Inflammatory macrophage treated with lipopolysaccharide for 4 hours (primary cell): ENCODE measurements around the gene TRAF7.

ENCODE experiments used
- DNase-seq: peaks from one replicate; pipeline ENCODE4 v3.0.0-alpha.2; 2020

TRAF7 gene

DNA sequence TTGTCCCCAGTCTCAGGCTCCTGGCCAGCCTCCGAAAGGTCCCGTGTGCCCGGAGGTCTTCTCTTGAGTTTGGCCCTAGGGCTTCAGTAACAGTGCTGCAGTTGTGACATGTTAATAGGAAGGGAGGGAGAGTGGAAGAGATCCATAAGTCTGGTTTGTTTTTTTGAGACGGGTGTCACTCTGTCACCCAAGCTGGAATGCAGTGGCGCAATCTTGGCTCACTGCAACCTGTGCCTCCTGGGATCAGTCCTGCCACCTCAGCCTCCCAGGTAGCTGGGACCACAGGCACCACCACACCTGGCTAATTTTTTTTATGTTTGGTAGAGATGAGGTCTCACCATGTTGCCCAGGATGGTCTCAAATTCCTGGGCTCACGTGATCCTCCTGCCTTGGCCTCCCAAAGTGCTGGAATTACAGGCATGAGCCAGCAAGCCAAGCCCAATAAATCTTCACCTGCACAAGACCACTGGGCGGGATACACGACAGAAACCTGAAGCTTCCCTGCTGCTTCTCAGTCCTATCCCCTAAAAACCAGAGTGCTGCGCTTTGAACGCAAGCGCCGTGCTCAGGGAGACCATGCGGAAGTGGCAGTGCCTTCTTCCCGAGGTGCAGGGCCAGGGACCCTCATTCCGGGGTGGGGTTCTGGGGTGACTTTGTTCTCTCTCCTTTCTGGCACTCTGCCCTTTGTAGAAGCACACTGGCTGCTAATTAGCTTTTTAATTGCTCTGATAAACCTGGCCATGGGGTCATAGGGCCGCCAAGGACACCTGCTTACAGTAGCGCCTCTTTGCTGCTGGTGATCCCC lies 10.9 kb downstream of the TRAF7 start:
- no peak for DNase-seq

DNA sequence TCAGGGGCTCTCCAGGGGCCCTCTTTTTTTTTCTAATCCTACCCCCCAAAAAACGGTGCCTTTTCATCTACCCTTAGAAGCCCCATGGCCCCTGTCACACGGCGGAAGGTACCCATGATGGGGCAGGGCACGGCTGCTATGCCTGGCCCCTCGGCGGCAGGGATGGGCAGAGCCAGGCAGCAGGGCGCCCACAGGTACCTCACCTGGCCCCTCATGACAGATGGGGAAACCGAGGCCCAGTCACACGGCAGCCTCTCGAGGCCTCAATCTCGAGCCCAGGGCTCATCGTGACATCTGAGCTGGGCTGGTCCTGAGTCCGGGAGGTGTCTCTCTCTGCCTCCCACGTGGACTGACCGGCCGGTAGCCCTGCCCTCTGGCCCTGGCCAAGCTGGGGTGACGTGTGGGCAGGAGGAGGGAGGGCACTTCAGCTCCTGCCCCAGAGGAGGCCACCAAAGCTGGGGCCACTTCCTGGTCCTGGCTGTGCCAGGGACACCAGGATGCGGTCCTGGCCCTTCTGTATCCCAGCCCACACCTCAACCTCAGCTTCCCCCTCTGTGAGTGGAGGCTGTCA lies 11.6 kb downstream of the TRAF7 start:
- DNase-seq, result no peak

DNA sequence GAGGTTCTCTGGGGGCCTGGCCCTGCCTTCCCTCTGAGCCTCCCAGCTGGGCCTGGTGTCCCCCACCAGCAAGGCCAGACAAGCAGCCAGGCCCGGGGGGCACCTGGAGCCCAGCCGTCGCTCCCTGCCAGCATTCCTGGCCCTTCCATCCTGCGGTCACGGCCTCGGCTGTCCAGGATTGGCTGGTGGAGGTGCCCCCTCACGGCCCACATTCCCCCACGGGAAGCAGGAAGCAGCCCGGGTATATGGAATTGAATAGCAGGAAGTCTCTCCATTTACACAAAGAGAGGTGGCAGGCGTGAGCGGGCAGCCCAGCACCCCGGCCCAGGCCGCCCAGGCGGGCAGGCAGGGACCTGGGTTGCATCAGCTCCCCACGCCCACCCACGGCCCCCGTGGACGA lies 14.5 kb downstream of the TRAF7 start:
- no peak for DNase-seq

DNA sequence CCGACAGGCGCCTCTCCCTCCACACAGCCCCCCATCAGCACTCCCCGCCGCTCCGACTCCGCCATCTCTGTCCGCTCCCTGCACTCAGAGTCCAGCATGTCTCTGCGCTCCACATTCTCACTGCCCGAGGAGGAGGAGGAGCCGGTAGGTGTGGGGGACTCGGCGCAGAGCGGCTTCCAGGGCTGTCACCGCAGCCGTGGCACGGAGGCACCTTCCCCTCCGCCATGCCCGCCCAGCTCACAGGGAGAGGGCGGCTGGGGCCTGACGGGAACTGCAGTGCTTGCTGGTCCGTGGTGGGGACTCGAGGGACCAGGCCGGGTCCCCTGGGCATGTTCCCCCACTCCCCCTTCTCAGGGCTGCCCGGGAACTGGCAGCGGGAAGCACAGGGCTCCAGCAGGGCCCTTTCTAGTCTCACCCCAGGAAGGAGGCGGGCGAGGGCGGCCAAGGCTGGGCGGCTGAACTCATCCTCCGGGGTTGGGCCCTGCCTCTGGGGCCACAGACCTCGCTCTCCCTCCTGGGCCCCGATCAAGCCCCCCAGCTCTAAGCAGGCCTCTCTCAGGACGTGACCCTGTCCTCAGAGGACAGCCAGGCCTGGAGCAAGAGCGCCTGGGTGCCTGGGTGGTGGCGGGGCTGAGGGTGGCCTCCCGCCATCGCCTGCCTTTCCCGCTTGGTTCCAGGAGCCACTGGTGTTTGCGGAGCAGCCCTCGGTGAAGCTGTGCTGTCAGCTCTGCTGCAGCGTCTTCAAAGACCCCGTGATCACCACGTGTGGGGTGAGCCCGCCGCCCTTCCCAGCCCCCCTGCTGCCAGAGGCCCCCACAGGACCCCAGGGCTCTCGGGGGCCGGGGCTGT lies 15.2 kb downstream of the TRAF7 start:
- no peak for DNase-seq

DNA sequence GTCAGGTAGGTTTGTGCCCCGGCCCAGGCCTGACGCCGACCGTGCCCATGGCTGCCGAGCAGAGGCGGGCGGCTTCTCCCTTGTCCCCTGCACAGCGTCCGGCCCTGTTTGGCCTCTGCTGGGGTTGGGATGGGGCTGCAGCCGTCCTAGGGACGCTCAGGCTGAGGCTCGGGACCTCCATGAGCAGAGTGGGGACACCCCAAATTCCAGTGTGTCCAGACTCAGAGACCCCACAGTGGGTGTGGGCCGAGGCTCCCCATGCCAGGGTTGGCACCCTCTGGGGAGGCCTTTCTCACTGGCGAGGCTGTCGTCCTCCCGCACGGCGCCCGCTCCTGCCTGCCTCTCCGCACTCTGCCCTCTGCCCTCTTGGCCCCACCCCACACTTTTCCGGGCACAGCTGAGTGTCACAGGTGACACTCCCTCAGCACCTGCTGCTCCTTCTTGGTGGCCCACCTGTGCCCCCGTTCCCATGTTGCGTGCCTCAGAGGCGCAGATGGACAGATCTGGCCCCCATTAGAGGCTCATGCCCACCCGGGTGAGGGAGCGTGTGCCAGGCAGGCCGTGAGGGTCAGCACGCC lies 16.1 kb downstream of the TRAF7 start:
- DNase-seq, result no peak

DNA sequence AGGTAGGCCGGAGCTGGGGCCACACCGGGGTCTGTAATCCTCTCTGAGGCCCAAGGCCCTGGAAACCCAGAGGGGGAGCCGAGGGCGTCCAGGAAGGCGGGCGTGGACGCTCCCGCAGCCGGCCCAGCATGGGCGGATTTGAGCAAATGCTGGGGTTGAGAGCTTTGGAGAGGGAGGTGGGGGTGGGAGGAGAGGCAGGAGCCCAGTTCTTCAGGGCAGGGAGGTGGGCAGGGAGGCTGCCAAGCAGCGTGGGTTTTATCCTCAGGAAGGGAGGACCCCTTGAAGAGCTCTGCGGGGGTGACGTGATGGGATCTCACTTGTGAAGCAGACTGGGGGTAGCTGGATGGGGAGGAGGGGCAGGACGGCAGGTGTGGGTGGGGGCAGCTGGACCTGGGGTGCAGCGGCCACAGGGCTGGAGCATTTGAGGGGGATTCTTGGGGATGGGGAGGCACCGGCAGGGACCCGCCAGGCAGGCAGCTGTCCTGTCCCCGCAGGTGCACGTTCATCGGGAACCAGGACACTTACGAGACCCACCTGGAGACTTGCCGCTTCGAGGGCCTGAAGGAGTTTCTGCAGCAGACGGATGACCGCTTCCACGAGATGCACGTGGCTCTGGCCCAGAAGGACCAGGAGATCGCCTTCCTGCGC lies 17.2 kb downstream of the TRAF7 start:
- no peak for DNase-seq

GRCh38 chr16:2173366-2173765 lies 17.8 kb downstream of the TRAF7 start:
- no peak for DNase-seq

DNA sequence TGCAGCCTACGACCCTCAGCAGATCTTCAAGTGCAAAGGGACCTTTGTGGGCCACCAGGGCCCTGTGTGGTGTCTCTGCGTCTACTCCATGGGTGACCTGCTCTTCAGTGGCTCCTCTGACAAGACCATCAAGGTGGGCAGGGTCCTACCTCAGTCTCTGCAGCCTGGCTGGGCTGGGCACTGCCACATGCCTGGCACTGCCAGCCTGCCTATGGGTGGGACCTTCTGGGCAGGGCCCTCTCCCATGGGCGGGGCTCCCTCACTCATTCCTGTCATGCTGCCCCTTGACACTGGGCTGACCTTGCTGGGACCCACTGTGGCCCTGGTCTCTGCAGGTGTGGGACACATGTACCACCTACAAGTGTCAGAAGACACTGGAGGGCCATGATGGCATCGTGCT lies 18.3 kb downstream of the TRAF7 start:
- DNase-seq, result no peak

- DNase-seq, result no peak
Measured at GRCh38 chr16:2174396-2175131, 19.0 kb downstream of the TRAF7 start.

- no peak for DNase-seq
Measured at GRCh38 chr16:2175454-2175853, 19.9 kb downstream of the TRAF7 start.

- DNase-seq, result no peak
Measured at GRCh38 chr16:2176047-2176446, 20.5 kb downstream of the TRAF7 start.

DNA sequence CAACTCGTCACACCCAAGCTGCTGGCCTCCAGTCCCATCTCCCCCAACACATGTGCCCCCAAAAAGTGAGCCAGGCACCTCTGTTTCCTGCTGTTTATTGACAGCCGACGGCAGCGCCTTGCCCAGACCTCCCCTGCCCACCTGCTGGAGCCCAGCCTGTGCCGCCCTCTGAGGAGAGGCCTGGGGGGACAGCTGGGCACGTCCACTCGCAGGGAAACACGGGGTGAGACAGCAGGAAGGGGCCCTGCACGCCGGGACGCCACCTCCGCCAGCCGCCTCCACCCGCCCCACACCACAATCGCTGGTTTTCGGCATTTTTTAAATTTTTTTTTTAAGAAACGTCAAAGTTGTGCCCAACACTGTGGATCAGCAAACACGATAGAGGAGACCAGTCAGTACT lies 21.5 kb downstream of the TRAF7 start:
- DNase-seq, result no peak

DNA sequence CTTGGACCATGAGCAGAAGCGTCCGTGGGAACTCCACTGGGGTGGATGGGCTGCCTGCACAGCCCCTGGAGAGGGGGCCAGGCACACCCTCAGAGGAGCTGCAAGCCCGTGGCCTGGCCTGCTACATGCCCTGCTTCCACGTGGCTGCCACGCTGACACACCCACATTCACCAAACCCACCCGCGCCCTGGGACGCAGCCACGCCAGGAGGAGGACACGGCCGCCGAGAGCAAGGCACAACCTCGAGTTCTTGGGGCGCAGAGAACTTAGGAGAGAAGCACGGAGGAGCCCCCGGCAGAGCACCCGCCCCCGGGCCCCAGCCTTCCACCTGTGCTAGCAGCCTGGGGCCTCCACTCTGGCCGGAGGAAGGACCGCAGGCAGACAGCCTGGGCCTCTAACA lies 22.0 kb downstream of the TRAF7 start:
- no peak for DNase-seq

DNA sequence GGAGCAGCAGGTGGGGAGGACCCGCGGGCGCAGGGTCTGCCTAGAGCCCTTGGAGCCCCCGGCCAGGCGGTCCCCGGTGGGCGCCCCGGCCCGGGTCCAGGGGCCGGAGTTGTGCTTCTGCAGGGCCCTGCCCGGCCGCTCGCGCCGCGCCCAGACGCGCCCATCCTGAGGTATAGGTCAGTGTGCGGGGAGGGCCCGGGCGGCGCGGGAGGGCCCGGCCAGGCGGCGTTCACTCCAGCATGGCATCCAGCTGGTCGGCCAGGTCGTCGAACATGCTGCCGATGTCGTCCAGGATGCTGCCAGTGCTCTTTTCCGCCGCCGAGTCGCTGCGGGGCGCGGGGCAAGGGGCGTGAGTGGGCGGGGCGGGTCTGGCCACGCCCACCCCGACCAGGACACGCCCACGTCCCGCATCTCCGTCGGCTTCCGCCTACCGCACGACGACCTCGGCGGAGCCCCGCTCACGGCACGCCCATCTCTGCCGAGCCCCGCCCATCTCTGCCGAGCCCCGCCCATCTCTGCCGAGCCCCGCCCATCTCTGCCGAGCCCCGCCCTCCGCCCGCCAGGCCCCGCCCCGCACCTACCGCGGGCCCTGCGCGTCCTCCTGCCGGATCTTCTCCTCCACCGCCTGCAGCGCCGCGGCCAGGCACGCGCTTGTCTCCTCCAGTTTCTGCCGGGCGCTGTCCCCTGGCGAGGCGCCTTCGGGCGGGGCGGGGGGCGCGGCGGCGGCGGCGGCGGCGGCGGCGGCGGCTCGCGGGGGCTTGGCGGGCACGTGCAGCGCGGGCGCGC lies 22.9 kb downstream of the TRAF7 start:
- peak; percentile 15 for DNase-seq

DNA sequence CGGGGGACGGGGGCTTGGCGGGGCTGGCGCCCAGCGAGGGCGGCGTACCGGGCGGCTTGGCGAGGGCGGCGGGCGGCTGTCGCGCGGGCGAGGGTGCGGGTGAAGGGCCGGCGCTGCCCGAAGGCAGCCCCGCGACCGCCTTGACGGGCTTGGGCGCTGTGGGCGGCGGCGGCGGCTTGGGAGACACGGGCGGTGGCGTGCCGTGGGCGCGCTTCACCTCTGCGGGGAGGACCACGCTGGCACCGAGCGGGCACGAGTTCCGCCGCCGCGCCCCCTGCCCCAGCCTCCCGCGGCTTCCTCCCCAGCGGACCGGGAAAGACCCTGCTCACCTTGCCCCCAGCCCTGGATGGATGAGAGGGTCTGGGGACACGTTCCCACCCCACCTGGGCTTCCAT lies 23.5 kb downstream of the TRAF7 start:
- DNase-seq, result no peak

GRCh38 chr16:2179576-2179975 lies 24.0 kb downstream of the TRAF7 start:
- no peak for DNase-seq

GRCh38 chr16:2180461-2180860 lies 24.9 kb downstream of the TRAF7 start:
- no peak for DNase-seq

DNA sequence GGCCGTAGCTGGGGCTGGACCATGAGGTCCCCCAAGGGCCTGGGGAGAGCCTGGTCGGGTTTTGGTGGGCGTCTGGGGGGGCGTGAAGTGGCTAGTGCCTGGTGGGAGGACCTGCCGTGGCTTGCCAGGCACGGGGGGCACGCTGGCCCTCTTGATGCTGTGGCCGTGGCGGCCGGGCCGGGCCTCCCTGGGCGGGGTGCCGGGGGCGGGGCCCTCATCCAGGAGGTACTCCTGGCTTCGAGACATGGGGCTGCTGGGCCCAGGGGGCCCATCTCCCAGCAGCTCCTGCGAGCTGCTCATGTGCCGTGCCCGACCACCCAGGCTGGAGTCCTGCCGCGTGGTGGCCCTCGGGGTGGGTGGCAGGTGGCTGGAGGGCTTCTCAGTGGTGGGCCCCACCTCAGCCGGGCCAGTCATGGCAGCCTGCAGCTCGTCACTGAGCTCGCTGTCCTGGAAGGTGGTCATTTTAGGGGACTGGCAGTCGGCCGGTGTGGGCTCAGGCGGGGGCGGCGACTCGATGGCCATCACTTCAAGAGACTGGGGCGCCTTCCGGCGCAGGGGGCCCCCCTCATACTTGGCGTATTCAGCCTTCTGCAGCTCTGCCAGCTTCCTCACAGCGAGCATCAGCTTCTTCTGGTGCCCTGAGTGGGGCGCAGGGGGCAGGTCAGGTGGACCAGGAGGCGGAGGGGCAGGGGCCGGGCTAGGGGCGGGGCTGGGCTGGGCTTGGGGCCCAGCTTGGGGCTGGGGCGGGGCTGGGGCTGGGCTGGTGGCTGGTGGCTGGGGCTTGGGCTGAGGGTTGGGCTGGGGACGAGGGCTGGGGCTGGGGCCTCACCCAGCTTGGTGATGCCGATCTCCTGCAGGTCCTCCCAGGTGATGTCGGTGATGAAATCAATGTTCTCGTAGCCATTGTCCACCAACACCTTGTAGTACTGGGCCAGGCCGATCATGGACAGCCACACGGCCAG lies 25.7 kb downstream of the TRAF7 start:
- no peak for DNase-seq

DNA sequence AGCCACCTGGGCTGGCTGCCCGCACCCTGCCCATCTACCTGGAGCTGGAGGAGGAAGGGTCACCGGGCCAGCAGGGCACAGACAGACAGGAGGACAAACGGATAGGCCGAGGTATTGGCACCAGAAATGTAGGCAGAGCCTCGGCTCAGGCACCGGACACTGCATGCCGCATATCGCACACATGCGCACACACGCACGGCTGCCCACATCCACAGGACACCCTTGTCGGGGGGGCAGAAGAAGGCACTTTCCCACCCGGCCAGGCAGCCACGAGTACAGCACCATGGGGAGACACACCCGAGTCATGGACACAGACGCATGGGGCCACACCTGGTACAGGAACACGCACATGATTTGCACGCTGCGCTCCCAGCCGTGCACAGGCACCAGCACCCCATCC lies 26.4 kb downstream of the TRAF7 start:
- no peak for DNase-seq

GRCh38 chr16:2183671-2184070 lies 28.1 kb downstream of the TRAF7 start:
- DNase-seq, result no peak
